ES-I3 (cell line): ENCODE data around the gene NKD1.

Experiments
- H3K36me3 ChIP-seq: 2 replicates; pipeline ENCODE4 v1.6.1; 2013; ENCODE audit warnings: mild to moderate bottlenecking, low read length, control low read depth, moderate library complexity; ENCODE audit not compliant: insufficient read depth
- H3K4me1 ChIP-seq: 2 replicates; pipeline ENCODE4 v1.6.1; 2013; ENCODE audit warnings: mild to moderate bottlenecking, control low read depth, low read length; ENCODE audit not compliant: insufficient read depth
- H3K9ac ChIP-seq: 2 replicates; pipeline ENCODE4 v1.6.1; 2013; ENCODE audit warnings: low read depth, mild to moderate bottlenecking, low read length, moderate library complexity
- H3K9me3 ChIP-seq: 2 replicates; pipeline ENCODE4 v1.6.1; 2013; ENCODE audit warnings: mild to moderate bottlenecking, low read length, moderate library complexity; ENCODE audit not compliant: control insufficient read depth, insufficient read depth

Gene NKD1

DNA sequence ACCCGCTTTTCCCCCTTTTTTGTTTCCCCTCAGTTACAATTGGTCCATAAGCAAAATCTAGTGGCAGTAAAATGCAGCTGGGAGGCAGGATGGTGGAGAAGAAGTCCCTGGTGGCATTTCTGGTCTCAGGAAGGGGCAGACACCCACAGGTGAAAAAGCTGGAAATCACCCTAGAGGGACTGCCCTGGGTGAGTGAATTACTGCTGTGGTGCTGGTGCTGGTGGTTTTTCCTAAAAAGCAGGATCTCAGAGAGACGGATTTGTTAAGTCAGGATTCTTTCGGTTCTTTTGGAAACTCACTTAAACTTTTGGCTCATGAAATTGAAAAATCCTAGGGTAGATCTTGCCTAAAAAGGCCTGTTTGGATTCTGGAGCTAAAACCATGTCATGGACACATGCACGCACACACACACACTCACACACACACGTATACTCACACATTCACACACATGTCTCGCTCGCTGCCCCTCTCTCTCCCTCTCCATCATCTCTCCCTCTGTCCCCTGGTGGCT is 65.8 kb downstream of the NKD1 start:
- no peak overlapping the region for H3K9ac ChIP-seq
- H3K9me3 ChIP-seq = no peaks in the 10 kb centered on the region
- no peaks in the 10 kb centered on the region for H3K36me3 ChIP-seq
- peaks cover 16% of the 10 kb centered on the region for H3K4me1 ChIP-seq

- H3K4me1 ChIP-seq = peaks cover 16% of the 10 kb centered on the region
- H3K9me3 ChIP-seq = no peaks in the 10 kb centered on the region
- no peaks in the 10 kb centered on the region for H3K36me3 ChIP-seq
- H3K9ac ChIP-seq = no peak overlapping the region
These were observed 66.9 kb downstream of the NKD1 start for GRCh38 chr16:50614955-50615724.

DNA sequence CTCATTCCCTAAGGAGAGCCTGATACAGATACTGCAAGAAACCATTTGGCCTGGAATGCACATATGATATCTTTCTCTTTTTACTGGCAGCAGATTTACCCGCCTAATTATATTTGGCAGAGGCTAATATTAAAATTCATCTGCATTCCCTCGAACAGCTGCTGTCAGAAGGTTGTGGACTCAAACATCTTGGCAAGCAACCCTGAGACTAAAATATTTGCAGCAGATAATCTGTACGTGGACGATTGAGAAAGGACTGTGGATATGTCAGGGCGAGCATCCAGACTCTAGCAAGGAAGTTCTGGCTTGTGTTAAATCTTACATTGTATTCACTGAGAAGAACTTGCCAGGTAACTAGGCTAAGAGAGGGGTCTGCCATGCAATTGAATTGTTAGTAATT is 67.7 kb downstream of the NKD1 start:
- no peak overlapping the region for H3K9ac ChIP-seq
- H3K36me3 ChIP-seq = no peaks in the 10 kb centered on the region
- peaks cover 14% of the 10 kb centered on the region for H3K4me1 ChIP-seq
- H3K9me3 ChIP-seq = no peaks in the 10 kb centered on the region

- Histone ChIP-seq H3K9ac (no peak overlapping the region), H3K36me3 (no peaks in the 10 kb centered on the region), H3K4me1 (peaks cover 9% of the 10 kb centered on the region), H3K9me3 (no peaks in the 10 kb centered on the region)
These were observed 68.2 kb downstream of the NKD1 start for GRCh38 chr16:50616386-50616785.

DNA sequence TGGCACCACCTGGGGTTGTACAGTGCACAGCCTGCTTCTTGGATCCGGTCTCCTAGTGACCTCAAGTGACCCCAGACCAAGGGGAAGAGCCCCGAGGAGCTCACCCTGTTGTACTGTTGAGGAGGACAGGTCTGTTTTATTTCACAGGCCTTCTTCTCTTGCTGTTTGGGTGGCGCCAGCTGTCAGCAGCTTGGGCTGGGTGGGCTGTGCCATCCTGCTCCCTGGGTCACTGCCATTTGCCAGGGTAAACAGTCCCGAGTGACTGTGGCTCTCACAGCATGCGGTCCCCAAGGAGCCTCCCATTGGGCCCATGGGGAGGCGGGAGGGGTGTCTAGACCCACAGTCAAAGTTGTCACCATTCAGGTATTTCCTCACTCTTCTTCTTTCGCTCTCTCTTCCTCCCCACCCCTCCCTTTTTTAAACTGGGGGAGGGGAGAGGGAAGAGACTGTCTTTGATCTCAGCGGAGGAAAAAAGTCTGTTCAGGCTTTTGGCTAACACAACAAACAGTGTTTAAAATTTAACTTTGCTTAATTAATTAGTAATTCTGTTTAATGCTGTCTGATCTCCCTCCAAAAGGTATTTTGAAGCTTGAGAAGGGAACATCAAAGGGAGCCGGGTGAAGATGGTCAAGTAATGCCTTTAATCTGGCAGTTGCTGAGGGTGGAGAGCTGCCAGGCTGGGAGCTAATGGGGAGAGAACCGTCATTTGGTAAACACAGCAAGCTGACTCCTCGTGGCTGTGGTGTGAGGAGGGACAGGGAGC is 68.9 kb downstream of the NKD1 start:
- Histone ChIP-seq H3K9me3 (no peaks in the 10 kb centered on the region), H3K4me1 (peaks cover 8% of the 10 kb centered on the region), H3K36me3 (no peaks in the 10 kb centered on the region), H3K9ac (no peak overlapping the region; the same call in 1 of the 2 replicates)

DNA sequence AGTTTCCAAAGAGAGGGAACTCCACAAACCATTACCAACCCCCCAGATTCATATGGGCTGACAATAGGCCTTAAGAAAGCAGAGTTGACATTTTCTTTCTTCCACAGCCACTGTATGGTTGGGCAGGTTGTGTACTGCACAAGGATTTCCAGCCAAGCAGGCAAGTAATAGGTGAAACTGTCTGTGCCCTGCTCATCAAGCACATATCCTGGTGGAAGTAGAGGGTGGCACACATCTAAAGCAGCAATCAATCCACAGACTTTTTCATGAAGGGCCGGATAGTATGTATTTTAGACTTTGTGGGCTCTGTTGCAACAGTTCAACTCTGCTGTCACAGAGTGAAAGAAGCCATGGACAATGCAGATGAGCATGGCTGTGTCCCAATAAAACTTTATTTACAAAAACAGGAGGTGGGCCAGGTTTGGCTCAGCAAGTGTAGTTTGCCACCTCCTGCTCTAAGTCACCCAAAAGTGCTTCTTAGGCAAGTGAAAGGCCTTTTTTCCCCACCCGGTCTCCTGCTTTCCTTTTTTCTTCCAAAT is 69.5 kb downstream of the NKD1 start:
- Histone ChIP-seq H3K36me3 (no peaks in the 10 kb centered on the region), H3K4me1 (peaks cover 8% of the 10 kb centered on the region), H3K9me3 (no peaks in the 10 kb centered on the region), H3K9ac (no peak overlapping the region)

GRCh38 chr16:50618238-50618918 is 70.2 kb downstream of the NKD1 start:
- no peaks in the 10 kb centered on the region for H3K36me3 ChIP-seq
- peaks cover 8% of the 10 kb centered on the region for H3K4me1 ChIP-seq
- H3K9ac ChIP-seq = no peak overlapping the region
- H3K9me3 ChIP-seq = no peaks in the 10 kb centered on the region

GRCh38 chr16:50619702-50620491 is 71.7 kb downstream of the NKD1 start:
- H3K9me3 ChIP-seq = no peaks in the 10 kb centered on the region
- H3K9ac ChIP-seq = no peak overlapping the region
- peaks cover 8% of the 10 kb centered on the region for H3K4me1 ChIP-seq
- no peaks in the 10 kb centered on the region for H3K36me3 ChIP-seq

- Histone ChIP-seq H3K36me3 (no peaks in the 10 kb centered on the region), H3K4me1 (peaks cover 8% of the 10 kb centered on the region), H3K9ac (no peak overlapping the region), H3K9me3 (no peaks in the 10 kb centered on the region)
These were observed 72.7 kb downstream of the NKD1 start for GRCh38 chr16:50620646-50621451.

GRCh38 chr16:50621452-50621792 is 73.2 kb downstream of the NKD1 start:
- H3K36me3 ChIP-seq = no peaks in the 10 kb centered on the region
- no peak overlapping the region for H3K9ac ChIP-seq
- H3K4me1 ChIP-seq = peaks cover 8% of the 10 kb centered on the region
- no peaks in the 10 kb centered on the region for H3K9me3 ChIP-seq

DNA sequence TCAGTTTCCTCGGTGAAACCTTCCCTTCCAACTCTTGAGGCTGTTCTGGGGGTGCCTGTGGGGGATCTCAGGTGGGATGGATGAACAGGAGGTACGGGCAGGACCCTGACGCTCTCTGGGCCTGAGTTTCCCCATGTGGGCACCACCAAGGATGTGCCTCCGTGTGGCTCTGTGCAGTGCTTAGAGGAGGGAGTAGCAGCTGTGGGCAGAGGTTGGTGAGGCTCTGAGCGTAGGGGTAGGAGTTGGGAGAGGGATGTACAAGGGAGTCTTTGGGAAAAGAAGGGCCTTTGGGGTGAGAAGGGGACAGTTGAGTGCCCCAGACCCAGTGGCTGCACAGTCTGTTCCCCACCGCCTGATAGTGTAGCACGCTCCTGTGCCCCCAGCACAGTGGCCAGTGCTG is 73.8 kb downstream of the NKD1 start:
- no peaks in the 10 kb centered on the region for H3K36me3 ChIP-seq
- H3K9ac ChIP-seq = no peak overlapping the region
- H3K4me1 ChIP-seq = peaks cover 8% of the 10 kb centered on the region
- no peaks in the 10 kb centered on the region for H3K9me3 ChIP-seq

- H3K9ac ChIP-seq = no peak overlapping the region
These were observed 74.6 kb downstream of the NKD1 start for GRCh38 chr16:50622643-50623369.

More at GRCh38 chr16:50622643-50623369, 74.6 kb downstream of the NKD1 start:
- no peaks in the 10 kb centered on the region for H3K36me3 ChIP-seq
- H3K4me1 ChIP-seq = peaks cover under 1% of the 10 kb centered on the region; the same call in 1 of the 2 replicates
- no peaks in the 10 kb centered on the region for H3K9me3 ChIP-seq
